HT1080 (cell line): ENCODE measurements around the gene HACD2. TPM values are rescaled to one million over a fixed set of nuclear protein-coding genes. Genes with fewer than 3 reads are reported as not detected.
"Not testable (repeated sequence)": the region's sequence is repeated elsewhere in the genome, so short reads cannot be mapped to it uniquely, and the experiment has no call there.

Experiments used
- DNase-seq: peaks from one replicate; pipeline ENCODE4 v3.0.0-alpha.2; 2015; ENCODE audit warnings: low read depth
- total RNA-seq: library from RNA; depleted of rRNA; stranded (reverse); fragments of >200 nt; shearing (Covaris generic); gene quantifications from 2 replicates; pipeline ENCODE4 v1.2.3, GENCODE V29; 2014

Gene HACD2
- total RNA-seq, 1 experiment from 2014 or later = 48.7 TPM

- not testable (repeated sequence) for DNase-seq
Observed at GRCh38 chr3:123611674-123612073, 26.8 kb upstream of the HACD2 start.

GRCh38 chr3:123611082-123611481 lies 26.2 kb upstream of the HACD2 start:
- DNase-seq = no peak

- no peak for DNase-seq
Observed at GRCh38 chr3:123610331-123610730, 25.5 kb upstream of the HACD2 start.

- no peak for DNase-seq
Observed at GRCh38 chr3:123609063-123609462, 24.2 kb upstream of the HACD2 start.

GRCh38 chr3:123608263-123608937 lies 23.5 kb upstream of the HACD2 start:
- no peak for DNase-seq

GRCh38 chr3:123606527-123606926 lies 21.7 kb upstream of the HACD2 start:
- DNase-seq = no peak

GRCh38 chr3:123605789-123606234 lies 21.0 kb upstream of the HACD2 start:
- peak; percentile 73 for DNase-seq

GRCh38 chr3:123603153-123603552 lies 18.3 kb upstream of the HACD2 start:
- not testable (repeated sequence) for DNase-seq

- DNase-seq = peak; percentile 92
Observed at GRCh38 chr3:123602325-123602724, 17.5 kb upstream of the HACD2 start.

- not testable (repeated sequence) for DNase-seq
Observed at GRCh38 chr3:123600863-123601262, 16.0 kb upstream of the HACD2 start.

GRCh38 chr3:123597561-123597960 lies 12.7 kb upstream of the HACD2 start:
- no peak for DNase-seq

- no peak for DNase-seq
Observed at GRCh38 chr3:123595396-123596180, 10.7 kb upstream of the HACD2 start.

- no peak for DNase-seq
Observed at GRCh38 chr3:123593381-123593780, 8.5 kb upstream of the HACD2 start.

GRCh38 chr3:123590685-123591450 lies 6.0 kb upstream of the HACD2 start:
- DNase-seq = no peak

- no peak for DNase-seq
Observed at GRCh38 chr3:123587401-123587800, 2.5 kb upstream of the HACD2 start.

- no peak for DNase-seq
Observed at GRCh38 chr3:123586968-123587367, 2.1 kb upstream of the HACD2 start.

- DNase-seq = peak; percentile 80
Observed at GRCh38 chr3:123586131-123586530, 1.3 kb upstream of the HACD2 start.

GRCh38 chr3:123584284-123584987 lies 417 bp downstream of the HACD2 start:
- DNase-seq = no peak

- DNase-seq = no peak
Observed at GRCh38 chr3:123583561-123583960, 1.3 kb downstream of the HACD2 start.

GRCh38 chr3:123582315-123582714 lies 2.5 kb downstream of the HACD2 start:
- DNase-seq = no peak

- no peak for DNase-seq
Observed at GRCh38 chr3:123576122-123576521, 8.7 kb downstream of the HACD2 start.
